ENCODE data around the gene EPB41L1.

GRCh38 chr20:36253036-36253435 is 98.5 kb downstream of the EPB41L1 start:
- TF ChIP-seq CTCF (IDR thresholded peaks at IDR 0.05) (no peak), E2F5 (CRISPR knock-in tag; IDR thresholded peaks at IDR 0.05) (no peak), JUN (CRISPR knock-in tag; IDR thresholded peaks at IDR 0.05) (no peak), MYBL2 (CRISPR knock-in tag; IDR thresholded peaks at IDR 0.05) (no peak), TP53 (CRISPR knock-in tag; IDR thresholded peaks at IDR 0.05) (no peak), ZNF281 (CRISPR knock-in tag; IDR thresholded peaks at IDR 0.05) (no peak), E2F4 (CRISPR knock-in tag; IDR thresholded peaks at IDR 0.05; ENCODE audit: borderline replicate concordance, low read depth) (no peak), USF1 (CRISPR knock-in tag; IDR thresholded peaks at IDR 0.05) (no peak), NFE2L1 (CRISPR knock-in tag; IDR thresholded peaks at IDR 0.05) (no peak), CREM (CRISPR knock-in tag; IDR thresholded peaks at IDR 0.05) (no peak), MAX (CRISPR knock-in tag; IDR thresholded peaks at IDR 0.05) (no peak), TEAD4 (CRISPR knock-in tag; IDR thresholded peaks at IDR 0.05) (no peak)
